ENCODE results near the gene LRRC59.

Gene LRRC59

GRCh38 chr17:50371526-50371925 lies 25.8 kb downstream of the LRRC59 start:
- Histone ChIP-seq H3K36me3 (ENCODE audit: control insufficient read depth, insufficient read depth, low read length) (peaks cover 11% of the 10 kb centered on the region), H3K79me2 (ENCODE audit: control insufficient read depth, insufficient read depth, low read length) (peaks cover 14% of the 10 kb centered on the region)

GRCh38 chr17:50370052-50370451 lies 27.3 kb downstream of the LRRC59 start:
- Histone ChIP-seq H3K56ac (ENCODE audit: low read length) (no peak overlapping the region), H3K79me2 (ENCODE audit: control insufficient read depth, insufficient read depth, low read length) (peaks cover 14% of the 10 kb centered on the region), H3K23ac (ENCODE audit: low read length) (no peak overlapping the region), H3K9ac (ENCODE audit: low read length) (no peak overlapping the region), H3K4ac (ENCODE audit: low read depth, low read length) (no peak overlapping the region), H2BK120ac (ENCODE audit: low read depth, low read length) (no peak overlapping the region), H2BK5ac (ENCODE audit: low read length) (no peak overlapping the region), H3K18ac (ENCODE audit: low read length) (no peak overlapping the region), H3K4me1 (ENCODE audit: control insufficient read depth, low read depth, low read length) (no peaks in the 10 kb centered on the region), H3K4me3 (ENCODE audit: low read length) (no peak overlapping the region), H3K4me2 (ENCODE audit: low read length) (no peak overlapping the region), H3K27ac (ENCODE audit: low read depth, low read length) (no peak overlapping the region), H2BK15ac (replicated peaks; ENCODE audit: low read depth) (no peak overlapping the region), H3K27me3 (ENCODE audit: insufficient read depth, low read length, poor library complexity) (no peaks in the 10 kb centered on the region), H4K8ac (ENCODE audit: low read depth, low read length) (no peak overlapping the region), H3K79me1 (ENCODE audit: low read length) (peaks cover 14% of the 10 kb centered on the region), H4K5ac (ENCODE audit: low read length) (no peak overlapping the region), H2AK5ac (ENCODE audit: low read length) (no peak overlapping the region), H3K36me3 (ENCODE audit: control insufficient read depth, insufficient read depth, low read length) (peaks cover 11% of the 10 kb centered on the region)
- DNase-seq = no peak
- no CpG with 5 or more reads among the region's 5 CpGs for WGBS (ENCODE audit: extremely low coverage, insufficient coverage, low lambda C conversion rate)

More at GRCh38 chr17:50371526-50371925, 25.8 kb downstream of the LRRC59 start:
- H3K79me1 ChIP-seq (ENCODE audit: low read length) = peaks cover 14% of the 10 kb centered on the region
- H3K4me3 ChIP-seq (ENCODE audit: low read length) = no peak overlapping the region
- H2AK5ac ChIP-seq (ENCODE audit: low read length) = no peak overlapping the region
- no peak overlapping the region for H2BK5ac ChIP-seq (ENCODE audit: low read length)
- H2BK15ac ChIP-seq (replicated peaks; ENCODE audit: low read depth) = no peak overlapping the region
- DNase-seq = no peak
- H3K4me1 ChIP-seq (ENCODE audit: control insufficient read depth, low read depth, low read length) = no peaks in the 10 kb centered on the region
- no peaks in the 10 kb centered on the region for H3K27me3 ChIP-seq (ENCODE audit: insufficient read depth, low read length, poor library complexity)
- no peak overlapping the region for H3K4me2 ChIP-seq (ENCODE audit: low read length)
- peak overlapping the region; percentile 26 for H3K9ac ChIP-seq (ENCODE audit: low read length)
- no peak overlapping the region for H3K27ac ChIP-seq (ENCODE audit: low read depth, low read length)
- peak overlapping the region; percentile 99 for H3K56ac ChIP-seq (ENCODE audit: low read length)
- no peak overlapping the region for H4K8ac ChIP-seq (ENCODE audit: low read depth, low read length)
- peak overlapping the region; percentile 41 for H4K5ac ChIP-seq (ENCODE audit: low read length)
- no peak overlapping the region for H3K4ac ChIP-seq (ENCODE audit: low read depth, low read length)
- H3K23ac ChIP-seq (ENCODE audit: low read length) = no peak overlapping the region
- no CpG with 5 or more reads among the region's 2 CpGs for WGBS (ENCODE audit: extremely low coverage, insufficient coverage, low lambda C conversion rate)
- no peak overlapping the region for H3K18ac ChIP-seq (ENCODE audit: low read length)
- no peak overlapping the region for H2BK120ac ChIP-seq (ENCODE audit: low read depth, low read length)

- no peaks in the 10 kb centered on the region for H3K27me3 ChIP-seq (ENCODE audit: insufficient read depth, low read length, poor library complexity)
- H3K4me3 ChIP-seq (ENCODE audit: low read length) = no peak overlapping the region
- H4K5ac ChIP-seq (ENCODE audit: low read length) = no peak overlapping the region
- H3K79me2 ChIP-seq (ENCODE audit: control insufficient read depth, insufficient read depth, low read length) = peaks cover 12% of the 10 kb centered on the region
- no peak overlapping the region for H2BK5ac ChIP-seq (ENCODE audit: low read length)
- no peak overlapping the region for H3K23ac ChIP-seq (ENCODE audit: low read length)
- no peak overlapping the region for H3K27ac ChIP-seq (ENCODE audit: low read depth, low read length)
- no peak overlapping the region for H3K4me2 ChIP-seq (ENCODE audit: low read length)
- H3K79me1 ChIP-seq (ENCODE audit: low read length) = peaks cover 14% of the 10 kb centered on the region
- no peak overlapping the region for H3K9ac ChIP-seq (ENCODE audit: low read length)
- WGBS (ENCODE audit: extremely low coverage, insufficient coverage, low lambda C conversion rate) = no CpG with 5 or more reads among the region's 1 CpG
- no peak overlapping the region for H2BK120ac ChIP-seq (ENCODE audit: low read depth, low read length)
- H3K56ac ChIP-seq (ENCODE audit: low read length) = no peak overlapping the region
- no peak for DNase-seq
- no peak overlapping the region for H3K4ac ChIP-seq (ENCODE audit: low read depth, low read length)
- H2AK5ac ChIP-seq (ENCODE audit: low read length) = no peak overlapping the region
- no peak overlapping the region for H3K18ac ChIP-seq (ENCODE audit: low read length)
- no peak overlapping the region for H4K8ac ChIP-seq (ENCODE audit: low read depth, low read length)
- H3K4me1 ChIP-seq (ENCODE audit: control insufficient read depth, low read depth, low read length) = no peaks in the 10 kb centered on the region
- H3K36me3 ChIP-seq (ENCODE audit: control insufficient read depth, insufficient read depth, low read length) = peaks cover 11% of the 10 kb centered on the region
- H2BK15ac ChIP-seq (replicated peaks; ENCODE audit: low read depth) = no peak overlapping the region
Observed at GRCh38 chr17:50367401-50367800, 29.9 kb downstream of the LRRC59 start.

DNA sequence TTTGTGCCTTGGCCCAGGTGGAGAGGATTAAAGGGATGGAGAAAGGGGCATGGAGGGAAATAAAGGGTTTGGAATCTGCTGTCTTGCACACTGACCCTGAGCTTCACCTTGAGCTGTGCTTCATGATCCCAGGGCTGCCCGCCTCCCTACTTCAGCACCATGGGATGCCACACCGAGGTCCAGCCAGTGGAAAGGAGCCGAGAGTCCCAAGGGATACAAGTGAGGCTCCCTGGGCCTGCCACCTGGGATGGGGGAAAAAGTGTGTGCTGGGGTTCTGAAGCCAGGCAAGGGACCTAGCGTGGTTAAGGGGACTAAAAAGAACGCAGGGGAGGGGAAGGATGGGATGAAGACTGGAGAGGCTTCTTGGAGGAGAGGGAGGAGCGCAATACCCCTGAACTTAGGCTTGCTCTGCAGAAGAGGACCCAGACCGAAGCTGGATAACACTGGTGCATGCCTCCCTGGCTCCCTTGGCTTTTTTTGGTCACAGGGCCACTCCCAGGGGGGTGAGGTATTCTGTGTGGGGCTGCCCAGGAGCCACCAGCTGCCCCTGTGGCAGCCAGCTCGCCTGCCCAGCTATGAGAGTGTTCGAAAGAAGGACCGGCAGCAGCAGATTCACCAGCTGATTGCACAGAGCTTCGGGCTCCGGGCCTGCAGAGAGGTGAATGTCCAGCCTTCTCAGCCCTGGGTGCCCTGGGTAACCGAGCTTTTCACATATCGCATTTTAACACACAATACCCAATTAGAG lies 31.5 kb downstream of the LRRC59 start:
- no CpG with 5 or more reads among the region's 14 CpGs for WGBS (ENCODE audit: extremely low coverage, insufficient coverage, low lambda C conversion rate)
- H3K23ac ChIP-seq (ENCODE audit: low read length) = no peak overlapping the region
- H4K8ac ChIP-seq (ENCODE audit: low read depth, low read length) = no peak overlapping the region

DNA sequence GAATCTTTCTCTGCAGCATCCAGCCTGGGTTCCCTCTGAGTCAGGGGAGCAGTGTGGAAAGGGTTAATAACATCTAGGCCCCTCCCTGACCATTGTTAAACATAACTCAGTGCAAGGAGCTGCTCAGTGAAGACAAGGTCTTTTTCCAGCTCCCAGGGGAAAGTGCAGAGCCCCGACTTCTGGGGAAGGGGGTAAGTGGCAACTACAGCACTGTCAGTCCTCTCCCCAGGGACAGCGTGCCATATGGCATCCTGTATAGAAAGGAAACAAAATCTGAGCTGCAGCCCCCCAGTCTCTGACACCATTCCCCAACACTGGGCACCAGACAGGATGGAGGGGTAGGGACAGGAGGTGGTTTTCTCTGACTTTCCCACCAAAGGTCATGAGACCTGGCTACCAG lies 32.2 kb downstream of the LRRC59 start:
- no peak overlapping the region for H3K18ac ChIP-seq (ENCODE audit: low read length)
- H3K79me2 ChIP-seq (ENCODE audit: control insufficient read depth, insufficient read depth, low read length) = no peaks in the 10 kb centered on the region
- H3K36me3 ChIP-seq (ENCODE audit: control insufficient read depth, insufficient read depth, low read length) = peaks cover 7% of the 10 kb centered on the region
- H2BK5ac ChIP-seq (ENCODE audit: low read length) = no peak overlapping the region
- WGBS (ENCODE audit: extremely low coverage, insufficient coverage, low lambda C conversion rate) = no CpG with 5 or more reads among the region's 2 CpGs
- no peak overlapping the region for H4K8ac ChIP-seq (ENCODE audit: low read depth, low read length)
- H3K27ac ChIP-seq (ENCODE audit: low read depth, low read length) = no peak overlapping the region
- no peak overlapping the region for H2AK5ac ChIP-seq (ENCODE audit: low read length)
- DNase-seq = no peak
- no peak overlapping the region for H3K4me3 ChIP-seq (ENCODE audit: low read length)
- H3K27me3 ChIP-seq (ENCODE audit: insufficient read depth, low read length, poor library complexity) = no peaks in the 10 kb centered on the region
- H3K4ac ChIP-seq (ENCODE audit: low read depth, low read length) = no peak overlapping the region
- H3K79me1 ChIP-seq (ENCODE audit: low read length) = no peaks in the 10 kb centered on the region
- H3K56ac ChIP-seq (ENCODE audit: low read length) = no peak overlapping the region
- H3K9ac ChIP-seq (ENCODE audit: low read length) = no peak overlapping the region
- H2BK15ac ChIP-seq (replicated peaks; ENCODE audit: low read depth) = no peak overlapping the region
- H3K4me2 ChIP-seq (ENCODE audit: low read length) = no peak overlapping the region
- H4K5ac ChIP-seq (ENCODE audit: low read length) = no peak overlapping the region
- H3K4me1 ChIP-seq (ENCODE audit: control insufficient read depth, low read depth, low read length) = no peaks in the 10 kb centered on the region
- no peak overlapping the region for H2BK120ac ChIP-seq (ENCODE audit: low read depth, low read length)
- H3K23ac ChIP-seq (ENCODE audit: low read length) = no peak overlapping the region

More for the DNA sequence above, 31.5 kb downstream of the LRRC59 start:
- Histone ChIP-seq H3K9ac (ENCODE audit: low read length) (no peak overlapping the region), H3K18ac (ENCODE audit: low read length) (no peak overlapping the region), H3K4ac (ENCODE audit: low read depth, low read length) (no peak overlapping the region), H3K27me3 (ENCODE audit: insufficient read depth, low read length, poor library complexity) (no peaks in the 10 kb centered on the region), H3K56ac (ENCODE audit: low read length) (no peak overlapping the region), H2BK5ac (ENCODE audit: low read length) (no peak overlapping the region), H4K5ac (ENCODE audit: low read length) (no peak overlapping the region), H3K36me3 (ENCODE audit: control insufficient read depth, insufficient read depth, low read length) (peaks cover 11% of the 10 kb centered on the region), H3K4me2 (ENCODE audit: low read length) (no peak overlapping the region), H3K79me2 (ENCODE audit: control insufficient read depth, insufficient read depth, low read length) (no peaks in the 10 kb centered on the region), H2BK120ac (ENCODE audit: low read depth, low read length) (no peak overlapping the region), H3K27ac (ENCODE audit: low read depth, low read length) (no peak overlapping the region), H2AK5ac (ENCODE audit: low read length) (no peak overlapping the region), H3K79me1 (ENCODE audit: low read length) (peaks cover 4% of the 10 kb centered on the region), H3K4me3 (ENCODE audit: low read length) (no peak overlapping the region), H3K4me1 (ENCODE audit: control insufficient read depth, low read depth, low read length) (no peaks in the 10 kb centered on the region), H2BK15ac (replicated peaks; ENCODE audit: low read depth) (no peak overlapping the region)
- no peak for DNase-seq

- no peak overlapping the region for H3K18ac ChIP-seq (ENCODE audit: low read length)
- H3K4me2 ChIP-seq (ENCODE audit: low read length) = no peak overlapping the region
- no peaks in the 10 kb centered on the region for H3K79me1 ChIP-seq (ENCODE audit: low read length)
- no peaks in the 10 kb centered on the region for H3K4me1 ChIP-seq (ENCODE audit: control insufficient read depth, low read depth, low read length)
- peak; percentile 89 for DNase-seq
- no peak overlapping the region for H2BK5ac ChIP-seq (ENCODE audit: low read length)
- no peak overlapping the region for H3K23ac ChIP-seq (ENCODE audit: low read length)
- H3K4ac ChIP-seq (ENCODE audit: low read depth, low read length) = no peak overlapping the region
- no peak overlapping the region for H3K56ac ChIP-seq (ENCODE audit: low read length)
- no peak overlapping the region for H2BK120ac ChIP-seq (ENCODE audit: low read depth, low read length)
- no peak overlapping the region for H3K27ac ChIP-seq (ENCODE audit: low read depth, low read length)
- no peak overlapping the region for H2AK5ac ChIP-seq (ENCODE audit: low read length)
- H3K4me3 ChIP-seq (ENCODE audit: low read length) = no peak overlapping the region
- no peak overlapping the region for H3K9ac ChIP-seq (ENCODE audit: low read length)
- no peak overlapping the region for H4K8ac ChIP-seq (ENCODE audit: low read depth, low read length)
- no peak overlapping the region for H2BK15ac ChIP-seq (replicated peaks; ENCODE audit: low read depth)
- whole genome bisulfite sequencing (ENCODE audit: extremely low coverage, insufficient coverage, low lambda C conversion rate) = no CpG with 5 or more reads among the region's 9 CpGs
- H3K36me3 ChIP-seq (ENCODE audit: control insufficient read depth, insufficient read depth, low read length) = peaks cover 3% of the 10 kb centered on the region
- no peaks in the 10 kb centered on the region for H3K79me2 ChIP-seq (ENCODE audit: control insufficient read depth, insufficient read depth, low read length)
- no peaks in the 10 kb centered on the region for H3K27me3 ChIP-seq (ENCODE audit: insufficient read depth, low read length, poor library complexity)
- no peak overlapping the region for H4K5ac ChIP-seq (ENCODE audit: low read length)
Observed at GRCh38 chr17:50364715-50365114, 32.6 kb downstream of the LRRC59 start.

Measured in mesendoderm (in vitro differentiated cells).